Right lobe of liver (tissue), 4 donors: ENCODE measurements around the gene SLC28A2.

Source experiments
- CTCF ChIP-seq, 4 donors: fragments of 200-600 bp in 3 of 4; fragments of 450-650 bp in 1 of 4; IDR thresholded peaks; one replicate each; pipeline versions ENCODE4 v1.5.1 to v1.8.0; 2016 to 2022; ENCODE audit warnings: antibody characterized with exemption in 4 of 4, mild to moderate bottlenecking in 2 of 4
- POLR2A ChIP-seq: fragments of 450-650 bp; IDR thresholded peaks from one replicate; pipeline ENCODE4 v1.6.1; 2017; ENCODE audit warnings: antibody characterized with exemption, mild to moderate bottlenecking
- donor health status: DM: no; HTN: no; CAD: no.
- donor health status: DM: no; HTN: no; CAD: no.
- donor health status: DM: no; HTN: yes; CAD: no.

- TF ChIP-seq CTCF (IDR thresholded peaks at IDR 0.05) (no peak), POLR2A (no peak)
These were observed 39.5 kb upstream of the SLC28A2 start for GRCh38 chr15:45212493-45212892.
